GM12891 (cell line): ENCODE data around the gene NIP7.

ENCODE experiments used
- POLR2A ChIP-seq: IDR thresholded peaks from 2 replicates; pipeline ENCODE4 v1.6.1; 2011; ENCODE audit warnings: low read depth, low read length, control low read depth
- POLR2AphosphoS5 ChIP-seq: IDR thresholded peaks from 2 replicates; pipeline ENCODE4 v1.6.1; 2011; ENCODE audit warnings: low read depth, low read length, control low read depth
- SPI1 ChIP-seq: IDR thresholded peaks from 2 replicates; pipeline ENCODE4 v1.6.1; 2011; ENCODE audit warnings: low read depth, low read length, control low read depth
- TAF1 ChIP-seq: IDR thresholded peaks from 2 replicates; pipeline ENCODE4 v1.6.1; 2011; ENCODE audit warnings: low read depth, low read length, control low read depth

DNA sequence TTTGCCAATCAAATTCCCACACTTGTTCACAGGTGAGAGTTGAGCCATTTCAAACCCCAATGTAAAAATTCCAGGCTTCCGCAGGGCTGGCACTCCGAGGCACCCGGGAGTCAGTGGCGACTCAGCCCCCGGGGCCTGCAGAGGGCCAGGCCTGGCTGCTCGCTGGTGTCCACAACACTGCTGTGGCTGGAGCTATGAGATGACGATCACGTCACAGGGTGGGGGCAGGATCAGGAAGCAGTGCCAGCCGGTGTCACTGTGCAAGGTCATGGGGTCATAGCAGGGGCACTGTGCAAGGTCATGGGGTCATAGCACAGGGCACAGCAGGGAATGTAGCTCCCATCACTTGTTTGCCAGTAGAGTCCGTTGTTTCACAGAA is 20.7 kb upstream of the NIP7 start:
- TF ChIP-seq POLR2AphosphoS5 (no peak), POLR2A (no peak), TAF1 (no peak), SPI1 (no peak)
